H9 (cell line): ENCODE results near the gene MSLN. TPM values are rescaled to one million over a fixed set of nuclear protein-coding genes. Genes with fewer than 3 reads are reported as not detected.

Experiments used
- DNase-seq: peaks from one replicate; pipeline ENCODE4 v3.0.0-alpha.2; 2017
- H2AFZ ChIP-seq: one replicate; pipeline ENCODE4 v1.6.1; 2013; ENCODE audit warnings: mild to moderate bottlenecking, low read length, control low read depth, moderate library complexity
- H2AK5ac ChIP-seq: 2 replicates; pipeline ENCODE4 v1.6.1; 2013; ENCODE audit warnings: low read length, control low read depth, mixed read lengths; ENCODE audit not compliant: insufficient read length
- H2BK120ac ChIP-seq: one replicate; pipeline ENCODE4 v1.6.1; 2013; ENCODE audit warnings: low read depth, mild to moderate bottlenecking, low read length, control low read depth, inconsistent platforms; ENCODE audit not compliant: poor library complexity, severe bottlenecking
- H2BK12ac ChIP-seq: 2 replicates; pipeline ENCODE4 v1.6.1; 2013; ENCODE audit warnings: low read length, control low read depth, mixed read lengths, low read depth; ENCODE audit not compliant: insufficient read length
- H2BK15ac ChIP-seq: 2 replicates; pipeline ENCODE4 v1.6.1; 2013; ENCODE audit warnings: low read depth, low read length, control low read depth
- H2BK20ac ChIP-seq: one replicate; pipeline ENCODE4 v1.6.1; 2013; ENCODE audit warnings: low read depth, mild to moderate bottlenecking, low read length, control low read depth, inconsistent platforms; ENCODE audit not compliant: poor library complexity, severe bottlenecking
- H2BK5ac ChIP-seq: 2 replicates; pipeline ENCODE4 v1.6.1; 2013; ENCODE audit warnings: low read length, control low read depth, mixed read lengths; ENCODE audit not compliant: insufficient read length
- H3K14ac ChIP-seq: 2 replicates; pipeline ENCODE4 v1.6.1; 2013; ENCODE audit warnings: low read length, control low read depth; ENCODE audit not compliant: insufficient read depth
- H3K18ac ChIP-seq: 2 replicates; pipeline ENCODE4 v1.6.1; 2013; ENCODE audit warnings: low read depth, mild to moderate bottlenecking, mixed read lengths, low read length, control low read depth; ENCODE audit not compliant: insufficient read length
- H3K23ac ChIP-seq: 2 replicates; pipeline ENCODE4 v1.6.1; 2013; ENCODE audit warnings: low read length, control low read depth, mixed read lengths, low read depth; ENCODE audit not compliant: insufficient read length
- H3K23me2 ChIP-seq: 2 replicates; pipeline ENCODE4 v1.6.1; 2013; ENCODE audit warnings: low read depth, mild to moderate bottlenecking, mixed read lengths, low read length, control low read depth; ENCODE audit not compliant: insufficient read length, poor library complexity, severe bottlenecking
- H3K27ac ChIP-seq: 2 replicates; pipeline ENCODE4 v1.5.1; 2013; ENCODE audit warnings: low read length, control low read depth, mixed read lengths, low read depth; ENCODE audit not compliant: insufficient read length
- H3K27me3 ChIP-seq: 2 replicates; pipeline ENCODE4 v1.6.1; 2013; ENCODE audit warnings: low read length, control low read depth, inconsistent platforms; ENCODE audit not compliant: insufficient read depth
- H3K4ac ChIP-seq: 2 replicates; pipeline ENCODE4 v1.6.1; 2013; ENCODE audit warnings: low read depth, mild to moderate bottlenecking, control low read depth, inconsistent platforms, low read length, moderate library complexity
- H3K4me1 ChIP-seq: 2 replicates; pipeline ENCODE4 v1.6.1; 2013; ENCODE audit warnings: low read length, control low read depth, inconsistent platforms; ENCODE audit not compliant: insufficient read depth
- H3K4me2 ChIP-seq: 2 replicates; pipeline ENCODE4 v1.6.1; 2013; ENCODE audit warnings: low read length, control low read depth, mixed read lengths; ENCODE audit not compliant: insufficient read length, insufficient read depth
- H3K56ac ChIP-seq: 2 replicates; pipeline ENCODE4 v1.6.1; 2013; ENCODE audit warnings: low read depth, mild to moderate bottlenecking, mixed read lengths, low read length, control low read depth; ENCODE audit not compliant: insufficient read length
- H3K79me1 ChIP-seq: 2 replicates; pipeline ENCODE4 v1.6.1; 2013; ENCODE audit warnings: low read depth, mild to moderate bottlenecking, moderate library complexity, low read length, control low read depth, inconsistent platforms; ENCODE audit not compliant: insufficient read depth, poor library complexity, severe bottlenecking
- H3K79me2 ChIP-seq: 2 replicates; pipeline ENCODE4 v1.6.1; 2013; ENCODE audit warnings: low read length, control low read depth, inconsistent platforms; ENCODE audit not compliant: insufficient read depth
- H3K9ac ChIP-seq: 2 replicates; pipeline ENCODE4 v1.6.1; 2013; ENCODE audit warnings: low read length, control low read depth, mixed read lengths; ENCODE audit not compliant: insufficient read length; ENCODE audit errors: extremely low read depth
- H3K9me3 ChIP-seq: one replicate; pipeline ENCODE4 v1.6.1; 2013; ENCODE audit warnings: low read depth, low read length, inconsistent platforms; ENCODE audit not compliant: control insufficient read depth
- H3T11ph ChIP-seq: one replicate; pipeline ENCODE4 v1.6.1; 2013; ENCODE audit warnings: mild to moderate bottlenecking, low read length, control low read depth, inconsistent platforms
- H4K20me1 ChIP-seq: one replicate; pipeline ENCODE4 v1.6.1; 2013; ENCODE audit not compliant: control insufficient read depth, insufficient read length, insufficient read depth
- H4K5ac ChIP-seq: 2 replicates; pipeline ENCODE4 v1.6.1; 2013; ENCODE audit warnings: low read depth, mild to moderate bottlenecking, mixed read lengths, low read length, control low read depth; ENCODE audit not compliant: insufficient read length
- H4K8ac ChIP-seq: replicated peaks from 2 replicates; pipeline ENCODE4 v1.6.1; 2013; ENCODE audit warnings: low read length, control low read depth, mixed read lengths, low read depth; ENCODE audit not compliant: insufficient read length
- H4K91ac ChIP-seq: 2 replicates; pipeline ENCODE4 v1.6.1; 2013; ENCODE audit warnings: low read depth, mild to moderate bottlenecking, moderate library complexity, mixed read lengths, low read length, control low read depth; ENCODE audit not compliant: insufficient read length
- H3K27ac Mint-ChIP-seq, 3 experiments: 2 replicates in 2 of 3; 3 replicates in 1 of 3; pipeline ENCODE4 v1.8.0; 2020 to 2021; ENCODE audit warnings: mixed read lengths in 3 of 3, mild to moderate bottlenecking in 1 of 3, moderate library complexity in 1 of 3
- H3K27me3 Mint-ChIP-seq: 2 replicates; pipeline ENCODE4 v1.8.0; 2021; ENCODE audit warnings: low read depth, mild to moderate bottlenecking, moderate library complexity, mixed read lengths
- H3K36me3 Mint-ChIP-seq, 3 experiments: 2 replicates in 2 of 3; 3 replicates in 1 of 3; pipeline ENCODE4 v1.8.0; 2020 to 2021; ENCODE audit warnings: low read depth in 3 of 3, mixed read lengths in 3 of 3; ENCODE audit not compliant: insufficient read depth in 1 of 3
- H3K4me1 Mint-ChIP-seq, 2 experiments: 2 replicates each; pipeline ENCODE4 v1.8.0; 2020; ENCODE audit warnings: mixed read lengths in 2 of 2
- H3K4me3 Mint-ChIP-seq, 2 experiments: 2 replicates in 1 of 2; 3 replicates in 1 of 2; pipeline ENCODE4 v1.8.0; 2020 to 2021; ENCODE audit warnings: mild to moderate bottlenecking in 2 of 2, mixed read lengths in 2 of 2, moderate library complexity in 1 of 2
- H3K9me3 Mint-ChIP-seq, 2 experiments: 2 replicates in 1 of 2; 3 replicates in 1 of 2; pipeline ENCODE4 v1.8.0; 2020; ENCODE audit warnings: mild to moderate bottlenecking in 2 of 2, mixed read lengths in 2 of 2, moderate library complexity in 1 of 2
- WGBS: extraction: QIAGEN DNeasy Blood & Tissue Kit; methylation state at CpG from one replicate; pipeline ENCODE4 v1.1.7; 2013; ENCODE audit warnings: missing lambda C conversion rate, low lambda C conversion rate, mixed read lengths; ENCODE audit not compliant: insufficient read length; ENCODE audit errors: extremely low coverage; 5-methylcytosine and 5-hydroxymethylcytosine counted together
- total RNA-seq: library from RNA; stranded (reverse); gene quantifications from 2 replicates; pipeline ENCODE4 v1.2.1, GENCODE V29; 2021
- TF ChIP-seq, protein P1 (sequence below): fragments of 200-600 bp; sonication (generic); conservative IDR thresholded peaks from 3 replicates; pipeline ENCODE4 v1.8.0; 2021; ENCODE audit warnings: antibody characterized with exemption, mild to moderate bottlenecking

MSLN gene
- total RNA-seq, 1 experiment from 2014 or later: 0.22 TPM

DNA sequence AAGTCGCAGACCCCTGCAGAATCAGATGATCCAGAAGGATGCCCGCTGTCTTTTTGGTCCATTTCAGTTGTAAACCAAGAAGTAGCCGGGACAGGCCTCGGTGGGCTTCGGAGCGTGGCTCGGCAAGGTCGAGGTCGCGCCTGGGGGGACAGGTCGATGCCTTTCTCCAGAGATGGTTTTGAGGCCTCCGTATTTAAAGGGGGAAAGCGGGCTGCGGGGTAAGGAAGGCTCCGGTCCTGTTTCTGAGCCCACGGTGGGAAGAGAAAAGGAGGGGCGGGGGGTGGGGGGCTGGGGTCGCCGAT lies 47.5 kb downstream of the MSLN start:
- H3K9me3 ChIP-seq: no peaks in the 10 kb centered on the region
- no peak overlapping the region for H2BK12ac ChIP-seq
- H2AK5ac ChIP-seq: no peak overlapping the region
- H2BK15ac ChIP-seq: no peak overlapping the region
- no peak overlapping the region for H3K27ac ChIP-seq
- WGBS: no CpG with 5 or more reads among the region's 19 CpGs
- no peak overlapping the region for H3K9ac ChIP-seq
- H4K91ac ChIP-seq: no peak overlapping the region
- H3K79me1 ChIP-seq: no peaks in the 10 kb centered on the region
- no peak overlapping the region for H3K56ac ChIP-seq
- H3K79me2 ChIP-seq: no peaks in the 10 kb centered on the region
- Mint-ChIP-seq H3K36me3 (no peaks in the 10 kb centered on the region), H3K27ac (peak overlapping the region in 1 of 3 experiments; percentile 92; a peak in 1 of 7 replicates), H3K9me3 (peaks cover 0 to 11% of the 10 kb centered on the region in 2 experiments; a peak in 2 of 5 replicates), H3K4me3 (peak overlapping the region; percentile 91 to 95), H3K27me3 (peaks cover 84% of the 10 kb centered on the region), H3K4me1 (peaks cover 2 to 7% of the 10 kb centered on the region in 2 experiments; a peak in 1 of 4 replicates)
- H3K18ac ChIP-seq: no peak overlapping the region
- H4K5ac ChIP-seq: no peak overlapping the region
- no peak overlapping the region for H2BK120ac ChIP-seq
- no peak overlapping the region for H2AFZ ChIP-seq
- H2BK5ac ChIP-seq: no peak overlapping the region
- no peaks in the 10 kb centered on the region for H4K20me1 ChIP-seq
- peak overlapping the region; percentile 46 for H3K4me2 ChIP-seq
- no peak overlapping the region for H3K23ac ChIP-seq
- TF ChIP-seq, protein P1, sequence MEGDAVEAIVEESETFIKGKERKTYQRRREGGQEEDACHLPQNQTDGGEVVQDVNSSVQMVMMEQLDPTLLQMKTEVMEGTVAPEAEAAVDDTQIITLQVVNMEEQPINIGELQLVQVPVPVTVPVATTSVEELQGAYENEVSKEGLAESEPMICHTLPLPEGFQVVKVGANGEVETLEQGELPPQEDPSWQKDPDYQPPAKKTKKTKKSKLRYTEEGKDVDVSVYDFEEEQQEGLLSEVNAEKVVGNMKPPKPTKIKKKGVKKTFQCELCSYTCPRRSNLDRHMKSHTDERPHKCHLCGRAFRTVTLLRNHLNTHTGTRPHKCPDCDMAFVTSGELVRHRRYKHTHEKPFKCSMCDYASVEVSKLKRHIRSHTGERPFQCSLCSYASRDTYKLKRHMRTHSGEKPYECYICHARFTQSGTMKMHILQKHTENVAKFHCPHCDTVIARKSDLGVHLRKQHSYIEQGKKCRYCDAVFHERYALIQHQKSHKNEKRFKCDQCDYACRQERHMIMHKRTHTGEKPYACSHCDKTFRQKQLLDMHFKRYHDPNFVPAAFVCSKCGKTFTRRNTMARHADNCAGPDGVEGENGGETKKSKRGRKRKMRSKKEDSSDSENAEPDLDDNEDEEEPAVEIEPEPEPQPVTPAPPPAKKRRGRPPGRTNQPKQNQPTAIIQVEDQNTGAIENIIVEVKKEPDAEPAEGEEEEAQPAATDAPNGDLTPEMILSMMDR: no peak
- no peak overlapping the region for H2BK20ac ChIP-seq
- peaks cover 5% of the 10 kb centered on the region; the same call in 1 of the 2 replicates for H3K27me3 ChIP-seq
- H3K4me1 ChIP-seq: no peaks in the 10 kb centered on the region; the same call in 1 of the 2 replicates
- no peak overlapping the region for H3K4ac ChIP-seq
- DNase-seq: no peak
- no peak overlapping the region for H3T11ph ChIP-seq
- no peak overlapping the region for H3K14ac ChIP-seq
- peaks cover 3% of the 10 kb centered on the region for H3K23me2 ChIP-seq
- no peak overlapping the region for H4K8ac ChIP-seq
